ENCODE data around the gene CCNI. TPM values are rescaled to one million over a fixed set of nuclear protein-coding genes. Genes with fewer than 3 reads are reported as not detected.
A peak's percentile ranks its signal among the peaks of the same experiment; 100 is the strongest.

CCNI gene
- total RNA-seq (2014; rRNA removed; shearing (Covaris generic)): 105 and 112 TPM in 2 replicates
- 106 and 136 TPM in 2 replicates for polyA plus RNA-seq (2015; cell fraction: cytosol; rRNA removed)
- 34.5 and 51.1 TPM in 2 replicates for polyA plus RNA-seq (2015; cell fraction: nucleus; rRNA removed)

GRCh38 chr4:77075869-77076799 lies at the start of gene CCNI:
CCNI (minus strand) TSS chr4:77075989; CDS start chr4:77066362, 9,627 bp downstream.
- in situ Hi-C loops (cut with HindIII; ENCODE audit: low pct_unique_long_range_greater_than_20kb, low sequenced_read_pairs): no loop called here

GRCh38 chr4:77124576-77124975 lies 48.8 kb upstream of the CCNI start:
- DNase-seq (ENCODE audit: low read depth, low spot score): no peak
- in situ Hi-C loops (cut with HindIII; ENCODE audit: low pct_unique_long_range_greater_than_20kb, low sequenced_read_pairs): no loop called here

More at GRCh38 chr4:77075869-77076799, at the start of gene CCNI:
- DNase-seq (ENCODE audit: low read depth, low spot score): peak; percentile 91

- in situ Hi-C loops (cut with HindIII; ENCODE audit: low pct_unique_long_range_greater_than_20kb, low sequenced_read_pairs): no loop called here
- DNase-seq (ENCODE audit: low read depth, low spot score): no peak
Observed at GRCh38 chr4:77123411-77123810, 47.6 kb upstream of the CCNI start.

GRCh38 chr4:77122656-77123055 lies 46.9 kb upstream of the CCNI start:
- in situ Hi-C loops (cut with HindIII; ENCODE audit: low pct_unique_long_range_greater_than_20kb, low sequenced_read_pairs): no loop called here

GRCh38 chr4:77121736-77122240 lies 46.0 kb upstream of the CCNI start:
- in situ Hi-C loops (cut with HindIII; ENCODE audit: low pct_unique_long_range_greater_than_20kb, low sequenced_read_pairs): no loop called here

More at GRCh38 chr4:77122656-77123055, 46.9 kb upstream of the CCNI start:
- no peak for DNase-seq (ENCODE audit: low read depth, low spot score)

GRCh38 chr4:77120886-77121508 lies 45.2 kb upstream of the CCNI start:
- in situ Hi-C loops (cut with HindIII; ENCODE audit: low pct_unique_long_range_greater_than_20kb, low sequenced_read_pairs): no loop called here
- DNase-seq (ENCODE audit: low read depth, low spot score): peak; percentile 32

More at GRCh38 chr4:77121736-77122240, 46.0 kb upstream of the CCNI start:
- DNase-seq (ENCODE audit: low read depth, low spot score): no peak

GRCh38 chr4:77117721-77118120 lies 41.9 kb upstream of the CCNI start:
- in situ Hi-C loops (cut with HindIII; ENCODE audit: low pct_unique_long_range_greater_than_20kb, low sequenced_read_pairs): no loop called here
- no peak for DNase-seq (ENCODE audit: low read depth, low spot score)

GRCh38 chr4:77113069-77113468 lies 37.3 kb upstream of the CCNI start:
- in situ Hi-C loops (cut with HindIII; ENCODE audit: low pct_unique_long_range_greater_than_20kb, low sequenced_read_pairs): no loop called here
- DNase-seq (ENCODE audit: low read depth, low spot score): no peak

GRCh38 chr4:77110730-77111129 lies 34.9 kb upstream of the CCNI start:
- DNase-seq (ENCODE audit: low read depth, low spot score): no peak
- in situ Hi-C loops (cut with HindIII; ENCODE audit: low pct_unique_long_range_greater_than_20kb, low sequenced_read_pairs): no loop called here

- in situ Hi-C loops (cut with HindIII; ENCODE audit: low pct_unique_long_range_greater_than_20kb, low sequenced_read_pairs): no loop called here
- no peak for DNase-seq (ENCODE audit: low read depth, low spot score)
Observed at GRCh38 chr4:77104791-77105540, 29.2 kb upstream of the CCNI start.

GRCh38 chr4:77104388-77104787 lies 28.6 kb upstream of the CCNI start:
- in situ Hi-C loops (cut with HindIII; ENCODE audit: low pct_unique_long_range_greater_than_20kb, low sequenced_read_pairs): no loop called here
- no peak for DNase-seq (ENCODE audit: low read depth, low spot score)

GRCh38 chr4:77100234-77100633 lies 24.4 kb upstream of the CCNI start:
- DNase-seq (ENCODE audit: low read depth, low spot score): peak; percentile 20
- in situ Hi-C loops (cut with HindIII; ENCODE audit: low pct_unique_long_range_greater_than_20kb, low sequenced_read_pairs): no loop called here

- DNase-seq (ENCODE audit: low read depth, low spot score): no peak
- in situ Hi-C loops (cut with HindIII; ENCODE audit: low pct_unique_long_range_greater_than_20kb, low sequenced_read_pairs): no loop called here
Observed at GRCh38 chr4:77097611-77098010, 21.8 kb upstream of the CCNI start.

- in situ Hi-C loops (cut with HindIII; ENCODE audit: low pct_unique_long_range_greater_than_20kb, low sequenced_read_pairs): no loop called here
Observed at GRCh38 chr4:77095101-77095821, 19.5 kb upstream of the CCNI start.

GRCh38 chr4:77094496-77094895 lies 18.7 kb upstream of the CCNI start:
- no peak for DNase-seq (ENCODE audit: low read depth, low spot score)
- in situ Hi-C loops (cut with HindIII; ENCODE audit: low pct_unique_long_range_greater_than_20kb, low sequenced_read_pairs): no loop called here

More at GRCh38 chr4:77095101-77095821, 19.5 kb upstream of the CCNI start:
- DNase-seq (ENCODE audit: low read depth, low spot score): peak; percentile 76

- no peak for DNase-seq (ENCODE audit: low read depth, low spot score)
- in situ Hi-C loops (cut with HindIII; ENCODE audit: low pct_unique_long_range_greater_than_20kb, low sequenced_read_pairs): no loop called here
Observed at GRCh38 chr4:77093401-77093800, 17.6 kb upstream of the CCNI start.

- in situ Hi-C loops (cut with HindIII; ENCODE audit: low pct_unique_long_range_greater_than_20kb, low sequenced_read_pairs): no loop called here
- peak; percentile 42 for DNase-seq (ENCODE audit: low read depth, low spot score)
Observed at GRCh38 chr4:77092975-77093374, 17.2 kb upstream of the CCNI start.
